HL-60/S4 treated with phorbol 12-myristate 13-acetate at 8.2 ng/mL for 4 days and 3 days (cell line): ENCODE measurements around the gene MEGF11.

ENCODE experiments used
- in situ Hi-C: fragments of 300-500 bp; cut with MboI; formaldehyde crosslinking; loops from 2 replicates; pipeline ENCODE4 v1.15.0; 2022; ENCODE audit warnings: low sequenced_read_pairs

MEGF11 gene

GRCh38 chr15:66147440-66147839 lies 106.1 kb downstream of the MEGF11 start:
- in situ Hi-C loops: no loop called here

- in situ Hi-C loops: no loop called here
Measured at GRCh38 chr15:66145726-66146182, 107.8 kb downstream of the MEGF11 start.

DNA sequence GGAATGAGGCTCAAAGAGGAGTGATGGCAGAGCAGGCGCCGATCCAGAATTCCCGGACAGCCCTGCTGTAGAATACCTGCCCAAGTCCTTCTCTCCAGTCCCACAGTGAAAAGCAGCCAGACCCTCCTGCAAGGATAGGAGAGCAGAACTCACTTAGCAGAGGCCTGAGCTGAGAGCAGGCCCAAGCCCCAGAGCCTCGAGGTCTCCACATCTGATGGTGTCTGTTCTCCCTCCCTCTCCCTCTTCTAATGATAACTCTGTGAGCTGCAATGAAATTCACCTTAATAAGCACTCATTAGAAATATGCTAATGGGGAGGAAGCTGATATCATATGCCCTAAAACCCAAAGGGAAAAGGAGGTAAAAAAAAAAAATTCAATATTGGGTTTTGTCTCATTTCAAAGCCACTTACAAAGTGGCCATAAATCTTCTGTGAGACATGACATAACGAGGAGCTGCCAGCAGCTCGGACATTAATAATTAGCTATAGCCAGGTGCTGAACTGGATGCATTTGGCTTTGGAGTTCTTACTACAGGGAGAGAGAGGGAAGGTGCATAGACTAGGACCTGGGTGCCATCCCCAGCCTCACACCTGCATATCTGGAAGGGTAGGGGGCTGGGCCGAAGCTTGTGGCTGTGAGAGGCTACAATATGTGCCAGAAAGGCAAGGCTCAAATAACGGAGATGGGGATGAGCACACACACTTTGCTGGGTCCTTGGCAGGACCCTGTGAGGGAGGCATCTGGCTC lies 108.4 kb downstream of the MEGF11 start:
- in situ Hi-C loops: no loop called here

DNA sequence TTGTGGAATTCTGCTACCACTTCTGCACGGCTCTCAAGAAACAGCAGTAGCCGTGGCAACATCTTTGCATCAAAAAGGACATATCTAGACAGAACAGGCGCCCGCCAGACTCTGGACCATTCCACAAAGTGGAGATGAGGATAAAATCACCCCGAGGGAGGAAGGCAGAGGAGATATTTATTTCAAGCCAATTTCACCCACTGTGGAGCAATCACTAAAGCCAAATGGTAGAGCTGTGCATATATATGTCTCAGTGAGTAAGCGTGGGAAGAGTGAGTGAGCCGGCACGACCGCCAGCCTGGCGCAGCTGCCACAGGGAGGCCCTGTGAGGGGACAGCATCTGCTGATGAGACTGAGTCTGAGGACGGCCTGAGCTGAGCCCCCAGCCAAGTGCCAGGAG lies 111.3 kb downstream of the MEGF11 start:
- in situ Hi-C loops: no loop called here

- in situ Hi-C loops: no loop called here
Measured at GRCh38 chr15:66139591-66140207, 113.9 kb downstream of the MEGF11 start.

- in situ Hi-C loops: no loop called here
Measured at GRCh38 chr15:66138892-66139590, 114.5 kb downstream of the MEGF11 start.

DNA sequence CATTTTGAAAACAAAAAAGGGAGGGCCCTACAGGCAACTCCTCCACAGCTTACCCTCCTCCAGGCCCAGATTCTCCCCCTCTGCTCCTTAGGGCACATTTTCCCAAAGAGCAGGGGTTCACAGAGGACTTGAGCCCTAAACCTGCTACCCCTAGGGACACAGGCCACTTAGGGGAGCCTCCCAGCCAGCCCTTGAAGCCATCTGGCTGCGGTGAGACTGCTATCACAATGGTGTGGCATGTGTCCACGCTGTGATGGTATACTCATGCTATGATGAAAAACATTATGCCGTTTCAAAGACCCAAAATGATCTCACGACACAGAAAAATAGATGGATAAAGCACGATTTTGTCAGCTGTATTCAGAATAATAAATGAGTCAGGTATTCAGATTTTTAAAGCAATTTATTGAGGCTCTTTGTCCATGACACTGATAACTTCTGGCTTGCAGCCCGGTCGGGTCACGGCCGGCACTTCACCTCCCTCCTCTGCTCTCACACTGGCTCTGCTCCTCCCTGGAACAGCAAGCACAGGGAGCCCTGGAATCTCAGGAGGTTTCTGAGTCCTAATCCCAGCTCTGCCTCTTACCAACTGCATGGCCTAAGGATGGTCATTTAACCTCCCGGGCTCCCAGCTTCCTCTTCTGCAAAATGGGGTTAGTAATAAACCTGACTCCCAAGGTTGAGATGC lies 115.3 kb downstream of the MEGF11 start:
- in situ Hi-C loops: no loop called here

- in situ Hi-C loops: no loop called here
Measured at GRCh38 chr15:66136948-66137347, 116.6 kb downstream of the MEGF11 start.

DNA sequence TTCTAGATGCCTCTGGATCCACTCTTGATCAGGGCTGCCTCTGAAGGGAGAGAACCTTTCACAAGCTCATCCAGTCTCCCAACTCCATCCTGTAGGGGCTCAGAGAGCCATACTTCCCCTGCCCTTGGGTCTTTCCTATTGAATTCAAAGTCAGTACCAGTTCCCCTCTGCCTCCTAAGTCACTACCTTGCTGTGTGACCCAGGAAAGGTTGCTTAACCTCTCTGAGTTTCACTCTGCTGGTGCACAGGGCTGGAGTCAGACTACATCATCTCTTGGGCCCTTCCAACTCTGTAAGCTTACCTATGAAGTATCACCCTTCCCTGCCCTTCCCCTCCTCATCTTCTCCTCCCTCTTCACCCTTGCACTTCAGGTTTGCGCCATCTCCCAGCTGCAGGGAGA lies 117.9 kb downstream of the MEGF11 start:
- in situ Hi-C loops: no loop called here

- in situ Hi-C loops: no loop called here
Measured at GRCh38 chr15:66134284-66134683, 119.3 kb downstream of the MEGF11 start.

DNA sequence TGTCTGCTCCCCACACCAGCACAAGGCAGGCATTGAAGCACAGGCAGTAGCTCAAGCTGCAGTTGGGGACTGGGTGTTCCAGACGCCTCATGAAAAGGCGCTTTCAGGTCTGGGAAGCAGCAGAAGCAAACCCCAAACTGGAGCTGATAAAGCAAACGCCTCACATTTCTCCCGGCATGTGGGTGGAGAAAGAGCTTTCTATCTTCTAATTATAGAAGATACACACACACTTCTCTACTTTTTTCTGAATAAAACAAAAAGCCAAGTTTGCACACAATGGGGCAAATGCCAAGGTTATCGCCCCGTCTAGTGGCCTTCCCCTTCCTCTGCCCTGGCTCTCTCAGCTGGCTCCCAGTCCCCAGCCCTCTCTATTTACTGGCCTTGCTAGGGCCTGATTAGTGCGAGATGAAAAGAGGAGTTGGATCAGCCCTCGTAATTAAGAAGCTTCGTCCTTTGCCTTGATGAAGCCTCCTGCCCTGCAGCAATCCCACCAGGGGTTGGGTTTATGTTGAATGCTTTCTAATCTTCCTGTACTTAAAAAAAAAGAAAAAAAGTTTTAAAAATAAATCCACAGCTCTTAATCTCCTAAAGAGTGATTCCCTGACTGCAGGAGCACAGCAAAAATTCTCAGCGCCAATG lies 120.2 kb downstream of the MEGF11 start:
- in situ Hi-C loops: no loop called here

GRCh38 chr15:66132251-66132816 lies 121.2 kb downstream of the MEGF11 start:
- in situ Hi-C loops: no loop called here

DNA sequence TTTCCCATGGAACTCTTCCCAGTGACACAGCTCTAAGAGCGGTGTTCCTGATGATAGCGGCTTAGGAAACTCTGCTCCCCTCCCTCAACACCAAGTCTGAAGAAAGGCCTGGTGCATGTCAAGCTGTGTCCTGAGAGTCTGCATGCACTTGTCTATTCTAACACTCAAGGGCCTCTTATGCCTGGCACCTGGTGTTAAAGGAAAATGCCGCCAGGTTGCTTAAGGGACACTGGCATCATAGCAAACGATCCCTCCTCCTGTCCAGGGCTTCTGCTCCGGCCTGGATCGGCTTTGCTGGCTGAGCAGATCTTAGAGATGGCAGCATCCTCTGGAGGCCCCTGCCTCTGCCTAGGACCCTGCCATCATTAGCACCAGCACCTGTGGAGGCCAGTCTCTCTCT lies 121.7 kb downstream of the MEGF11 start:
- in situ Hi-C loops: no loop called here

DNA sequence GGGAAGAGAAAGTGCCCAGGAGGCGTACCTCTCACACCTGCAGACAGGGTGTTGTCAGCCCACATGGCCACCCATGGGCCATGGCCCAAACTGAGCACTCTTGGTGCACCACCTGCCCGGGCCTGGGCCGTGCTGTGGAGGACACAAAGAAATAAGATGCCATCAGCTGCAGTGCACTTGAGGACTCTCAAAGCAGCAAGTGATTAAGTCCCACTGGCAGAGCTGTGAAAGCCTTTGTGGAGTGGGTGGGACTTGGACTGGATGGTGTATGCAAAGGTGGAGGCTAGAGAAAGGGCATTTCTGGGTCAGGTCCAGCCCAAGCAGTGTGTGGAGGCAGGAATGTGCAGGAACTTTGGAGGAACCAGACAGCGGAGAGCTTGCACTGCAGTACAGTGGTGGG lies 122.3 kb downstream of the MEGF11 start:
- in situ Hi-C loops: no loop called here

DNA sequence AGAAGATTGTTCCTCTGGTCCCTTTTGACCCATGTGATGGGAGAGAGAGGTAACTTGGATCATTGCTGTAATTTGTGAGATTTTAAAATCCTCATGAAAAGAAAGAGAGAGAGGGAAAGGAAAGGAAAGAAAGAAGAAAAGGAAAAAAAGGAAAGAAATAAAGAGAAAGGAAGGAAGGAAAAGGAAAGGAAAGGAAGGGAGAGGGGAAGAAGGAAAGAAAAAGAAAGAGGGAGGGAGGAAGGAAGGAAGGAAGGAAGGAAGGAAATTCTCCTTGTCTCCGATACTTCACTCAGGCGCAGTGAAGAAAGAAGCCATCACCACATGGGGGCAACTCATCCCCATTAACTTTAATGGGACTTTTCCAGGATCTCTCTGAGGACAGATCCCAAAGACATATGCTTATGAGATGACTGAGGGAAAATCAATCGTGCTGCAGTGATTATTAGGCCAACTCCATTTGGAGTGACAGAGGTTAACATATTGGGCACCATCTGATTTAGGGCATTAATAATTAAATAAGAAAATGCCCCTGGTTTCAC lies 123.0 kb downstream of the MEGF11 start:
- in situ Hi-C loops: no loop called here

DNA sequence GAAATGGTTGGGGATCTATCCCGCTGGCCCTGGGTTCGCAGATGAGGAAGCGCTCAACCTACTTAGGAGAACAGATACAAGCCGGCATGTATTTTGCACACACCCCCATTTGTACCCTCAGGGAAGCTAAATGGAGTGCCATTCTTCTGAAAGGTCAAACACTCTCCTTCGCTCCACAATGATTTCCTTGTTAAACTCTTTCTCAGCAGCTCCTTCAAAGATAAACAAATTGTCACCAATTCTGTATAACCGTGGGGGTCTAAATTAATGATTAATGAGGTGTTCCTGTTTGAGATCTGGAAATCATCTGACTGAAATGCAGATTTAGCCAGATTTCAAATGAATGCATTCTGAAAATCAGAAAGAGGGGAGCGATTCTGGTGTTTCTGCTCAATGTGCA lies 124.0 kb downstream of the MEGF11 start:
- in situ Hi-C loops: no loop called here

- in situ Hi-C loops: no loop called here
Measured at GRCh38 chr15:66128116-66128680, 125.4 kb downstream of the MEGF11 start.

DNA sequence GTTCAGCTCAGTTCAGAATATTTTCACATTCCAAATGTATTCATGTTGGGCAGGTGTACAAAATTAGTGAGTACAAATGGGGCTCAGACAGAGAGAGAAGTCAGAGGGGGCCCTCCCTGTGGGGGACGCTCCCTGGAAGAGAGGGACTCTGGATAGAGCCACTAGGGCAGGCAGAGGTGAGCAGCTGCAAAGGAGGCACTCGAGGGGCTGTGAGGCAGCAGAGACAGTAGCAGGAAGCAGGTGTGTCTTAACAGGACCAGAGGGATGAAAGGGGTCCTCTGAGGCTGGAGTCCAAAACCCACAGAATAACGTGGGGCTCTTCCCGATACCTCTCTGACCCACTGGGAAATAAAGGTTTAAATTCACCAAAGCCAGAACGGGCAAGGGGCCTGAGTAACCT lies 127.1 kb downstream of the MEGF11 start:
- in situ Hi-C loops: no loop called here

GRCh38 chr15:66126031-66126441 lies 127.5 kb downstream of the MEGF11 start:
- in situ Hi-C loops: no loop called here

- in situ Hi-C loops: no loop called here
Measured at GRCh38 chr15:66124651-66125050, 128.9 kb downstream of the MEGF11 start.
